NCI-H69 (cell line): ENCODE measurements around the gene PNMA5.
"Not testable (repeated sequence)": the region's sequence is repeated elsewhere in the genome, so short reads cannot be mapped to it uniquely, and the experiment has no call there.

Experiments
- DNase-seq: peaks from one replicate; lab custom pipeline; 2025; lab: John Stamatoyannopoulos, UW

PNMA5 gene

DNA sequence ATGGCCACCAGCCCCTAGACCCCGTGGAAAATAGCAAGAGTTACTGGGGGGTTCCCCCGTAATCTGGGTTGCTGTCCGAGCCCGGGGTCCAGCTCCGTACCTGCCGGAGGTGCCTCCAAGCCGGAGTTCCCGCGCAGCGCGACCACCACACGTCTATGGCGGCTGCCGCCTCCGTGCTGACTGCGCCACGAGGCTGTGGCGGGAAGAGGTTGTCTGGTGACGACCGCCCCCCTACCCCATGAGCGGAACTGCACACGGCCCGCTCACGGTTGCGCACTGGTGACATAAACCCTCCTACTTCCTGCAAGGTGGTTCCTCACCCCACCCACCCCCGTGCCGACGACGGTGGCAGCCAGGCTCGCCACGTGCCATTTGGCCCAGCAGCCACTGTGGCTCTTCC lies at the start of gene PNMA5:
Gene PNMA5, minus strand, starts transcription at position 184 of the 400 bp plus-strand sequence. CDS start 2,518 bp downstream, outside the sequence.
- DNase-seq, result no peak

GRCh38 chrX:153032397-153033118 lies 38.6 kb upstream of the PNMA5 start:
- peak; percentile 48 for DNase-seq

- no peak for DNase-seq
Observed at GRCh38 chrX:153030801-153031200, 36.9 kb upstream of the PNMA5 start.

DNA sequence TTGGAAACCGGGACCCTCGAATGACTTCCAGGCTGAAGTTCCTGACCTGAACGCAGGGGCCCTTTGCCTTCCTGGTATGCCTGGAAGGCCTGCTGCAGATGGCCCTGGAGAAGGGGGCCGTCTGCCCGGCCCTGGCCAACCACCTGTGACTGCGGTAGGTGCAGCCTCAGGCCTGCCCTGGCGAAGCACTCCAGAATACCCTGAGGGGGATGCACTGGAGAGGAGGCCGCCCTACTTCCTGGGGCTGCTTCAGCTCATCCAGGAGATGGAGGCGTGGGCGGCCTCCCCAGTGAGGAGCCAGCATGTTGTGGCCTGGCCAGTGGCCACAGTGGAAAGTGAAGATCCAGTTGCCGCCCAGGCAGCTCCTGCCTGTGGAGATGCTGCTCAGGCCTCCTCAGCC lies 36.0 kb upstream of the PNMA5 start:
- no peak for DNase-seq

DNA sequence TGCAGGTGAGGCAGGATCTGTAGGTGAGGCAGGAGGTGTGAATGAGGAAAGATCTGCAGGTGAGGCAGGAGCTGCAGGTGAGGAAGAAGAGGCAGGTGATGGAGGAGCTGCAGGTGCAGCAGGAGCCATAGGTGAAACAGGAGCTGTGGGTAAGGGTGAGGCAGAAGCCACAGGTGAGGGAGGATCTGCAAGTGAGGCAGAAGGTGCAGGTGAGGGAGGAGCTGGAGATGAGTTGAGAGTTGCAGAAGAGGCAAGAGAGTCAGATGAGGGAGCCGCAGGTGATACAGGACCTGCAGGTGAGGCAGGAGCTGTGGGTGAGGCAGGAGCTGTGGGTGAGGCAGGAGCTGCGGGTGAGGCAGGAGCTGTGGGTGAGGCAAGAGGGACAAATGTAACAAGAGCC lies 35.2 kb upstream of the PNMA5 start:
- no peak for DNase-seq

DNA sequence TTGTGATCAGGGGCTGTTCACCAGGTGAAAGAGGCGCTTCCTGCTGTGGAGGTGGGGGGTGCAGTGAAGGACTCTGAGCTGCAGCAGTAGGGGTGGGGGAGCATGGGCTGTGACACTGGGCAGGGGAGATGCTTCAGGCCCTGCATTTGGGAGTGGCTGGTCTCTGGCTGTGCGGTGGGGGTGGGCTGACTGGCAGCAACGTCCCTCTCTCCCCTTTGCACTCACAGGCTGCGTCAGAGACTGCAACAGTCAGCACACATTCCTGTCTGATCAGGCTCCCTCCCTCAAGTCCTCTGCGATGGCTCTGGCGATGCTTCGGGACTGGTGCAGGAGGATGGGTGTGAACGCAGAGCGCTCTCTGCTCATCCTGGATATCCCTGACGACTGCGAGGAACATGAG lies 34.6 kb upstream of the PNMA5 start:
- not testable (repeated sequence) for DNase-seq

GRCh38 chrX:153026501-153026900 lies 32.6 kb upstream of the PNMA5 start:
- DNase-seq, result not testable (repeated sequence)

- no peak for DNase-seq
Observed at GRCh38 chrX:153019166-153019565, 25.2 kb upstream of the PNMA5 start.

DNA sequence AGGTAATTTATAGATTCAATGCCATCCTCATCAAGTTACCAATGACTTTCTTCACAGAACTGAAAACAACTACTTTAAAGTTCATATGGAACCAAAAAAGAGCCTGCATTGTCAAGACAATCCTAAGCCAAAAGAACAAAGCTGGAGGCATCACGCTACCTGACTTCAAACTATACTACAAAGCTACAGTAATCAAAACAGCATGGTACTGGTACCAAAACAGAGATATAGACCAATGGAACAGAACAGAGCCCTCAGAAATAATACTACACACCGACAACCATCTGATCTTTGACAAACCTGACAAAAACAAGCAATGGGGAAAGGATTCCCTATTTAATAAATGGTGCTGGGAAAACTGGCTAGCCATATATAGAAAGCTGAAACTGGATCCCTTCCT lies 23.3 kb upstream of the PNMA5 start:
- not testable (repeated sequence) for DNase-seq

GRCh38 chrX:153004780-153005179 lies 10.9 kb upstream of the PNMA5 start:
- DNase-seq, result no peak

DNA sequence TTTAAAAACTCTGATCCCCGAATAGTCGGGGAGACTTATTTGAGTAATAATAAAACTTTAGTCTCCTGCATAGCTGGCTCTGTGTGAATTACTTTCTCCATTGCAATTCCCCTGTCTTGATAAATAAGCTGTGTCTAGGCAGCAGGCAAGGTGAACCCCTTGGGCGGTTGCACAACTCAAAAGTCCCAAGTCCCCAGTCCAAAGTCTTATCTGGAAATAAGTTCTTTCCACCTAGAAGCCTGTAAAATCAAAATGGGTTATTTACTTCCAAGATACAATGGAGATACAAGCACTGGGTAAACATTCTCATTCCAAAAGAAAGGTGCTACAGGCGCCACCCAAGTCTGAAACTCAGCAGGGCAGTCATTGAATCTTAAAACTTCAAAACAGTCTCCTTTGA lies 10.1 kb upstream of the PNMA5 start:
- no peak for DNase-seq

DNA sequence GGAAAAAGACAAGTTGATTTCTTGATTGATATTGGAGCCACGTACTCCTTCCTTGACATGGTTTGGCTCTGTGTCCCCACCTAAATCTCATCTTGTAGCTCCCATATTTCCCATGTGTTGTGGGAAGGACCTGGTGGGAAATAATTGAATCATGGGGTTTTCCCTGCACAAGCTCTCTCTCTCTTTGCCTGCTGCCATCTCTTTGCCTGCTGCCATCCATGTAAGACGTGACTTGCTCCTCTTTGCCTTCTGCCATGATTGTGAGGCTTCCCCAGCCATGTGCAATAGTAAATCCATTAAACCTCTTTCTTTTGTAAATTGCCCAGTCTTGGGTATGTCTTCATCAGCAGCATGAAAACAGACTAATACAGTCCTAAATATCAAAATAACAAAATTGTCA lies 8.3 kb upstream of the PNMA5 start:
- not testable (repeated sequence) for DNase-seq

DNA sequence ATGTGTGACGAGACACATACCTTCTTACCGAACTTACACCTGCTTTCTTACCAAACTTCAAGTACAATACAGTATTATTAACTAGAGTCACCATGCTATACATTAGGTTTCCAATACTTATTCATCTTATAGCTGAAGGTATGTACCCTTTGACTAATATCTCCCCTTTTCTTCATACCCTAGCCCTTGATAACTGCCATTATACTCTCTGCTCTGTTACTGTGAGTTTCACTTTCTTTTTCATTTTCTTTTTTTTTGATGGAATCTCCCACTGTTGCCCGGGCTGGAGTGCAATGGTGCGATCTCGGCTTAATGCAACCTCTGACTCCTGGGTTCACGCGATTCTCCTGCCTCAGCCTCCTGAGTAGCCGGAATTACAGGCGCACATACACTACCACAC lies 3.4 kb upstream of the PNMA5 start:
- no peak for DNase-seq

DNA sequence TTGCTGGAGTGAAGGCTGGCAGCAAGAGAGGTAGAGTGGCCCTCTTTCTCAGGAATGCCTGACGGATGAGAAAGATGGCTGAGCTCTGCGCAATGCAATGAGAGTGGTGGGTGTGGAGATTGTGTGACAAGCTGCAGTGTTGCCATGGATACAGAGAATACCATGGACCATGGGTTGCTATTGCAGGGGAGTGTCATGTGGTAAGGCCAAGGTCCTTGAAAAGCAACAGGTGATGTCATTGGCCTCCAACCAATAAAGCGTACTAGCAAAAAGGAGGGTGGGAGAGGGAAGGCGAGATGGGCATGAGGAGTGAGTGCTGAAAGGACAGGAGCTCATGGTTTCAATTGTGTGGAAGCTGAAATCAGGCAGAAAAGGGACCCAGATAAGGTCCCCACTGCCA lies 1.8 kb downstream of the PNMA5 start:
- DNase-seq, result no peak

DNA sequence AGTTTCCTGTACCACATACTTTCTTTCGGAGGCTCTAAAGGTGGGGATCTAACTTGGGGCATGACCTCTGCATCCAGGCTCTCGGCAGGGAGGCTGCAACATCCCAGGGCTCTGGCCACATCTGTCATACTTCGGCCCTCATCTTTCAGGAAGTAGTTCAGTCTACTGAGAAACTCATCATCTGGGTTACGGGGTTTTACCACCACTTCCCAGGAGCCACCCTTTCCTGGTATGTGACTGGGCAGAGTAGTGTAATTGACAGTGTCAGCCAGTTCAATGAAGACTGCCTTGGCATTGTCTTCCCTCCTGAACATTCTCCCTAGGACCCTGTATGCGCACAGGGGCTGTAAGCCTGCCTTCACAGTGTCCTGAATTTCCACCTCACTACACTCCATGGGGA lies 2.8 kb downstream of the PNMA5 start:
- DNase-seq, result no peak

DNA sequence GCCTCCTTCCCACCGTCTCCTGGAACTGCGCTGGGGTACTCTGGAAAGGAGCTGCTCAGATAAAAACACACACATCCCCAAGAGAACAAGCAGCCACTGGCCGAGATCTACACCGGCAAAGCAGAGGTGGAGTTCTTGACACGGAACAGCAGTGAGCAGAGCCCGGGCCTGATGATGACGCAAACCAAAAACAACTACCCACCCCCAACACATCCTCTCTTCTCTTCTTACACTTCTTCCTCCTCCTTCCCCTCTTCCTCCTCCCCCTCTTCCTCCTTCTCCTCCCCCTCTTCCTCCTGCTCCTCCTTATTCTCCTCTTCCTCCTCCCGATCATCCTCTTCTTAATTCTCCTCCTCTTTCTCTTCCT lies 4.6 kb downstream of the PNMA5 start:
- DNase-seq, result no peak

DNA sequence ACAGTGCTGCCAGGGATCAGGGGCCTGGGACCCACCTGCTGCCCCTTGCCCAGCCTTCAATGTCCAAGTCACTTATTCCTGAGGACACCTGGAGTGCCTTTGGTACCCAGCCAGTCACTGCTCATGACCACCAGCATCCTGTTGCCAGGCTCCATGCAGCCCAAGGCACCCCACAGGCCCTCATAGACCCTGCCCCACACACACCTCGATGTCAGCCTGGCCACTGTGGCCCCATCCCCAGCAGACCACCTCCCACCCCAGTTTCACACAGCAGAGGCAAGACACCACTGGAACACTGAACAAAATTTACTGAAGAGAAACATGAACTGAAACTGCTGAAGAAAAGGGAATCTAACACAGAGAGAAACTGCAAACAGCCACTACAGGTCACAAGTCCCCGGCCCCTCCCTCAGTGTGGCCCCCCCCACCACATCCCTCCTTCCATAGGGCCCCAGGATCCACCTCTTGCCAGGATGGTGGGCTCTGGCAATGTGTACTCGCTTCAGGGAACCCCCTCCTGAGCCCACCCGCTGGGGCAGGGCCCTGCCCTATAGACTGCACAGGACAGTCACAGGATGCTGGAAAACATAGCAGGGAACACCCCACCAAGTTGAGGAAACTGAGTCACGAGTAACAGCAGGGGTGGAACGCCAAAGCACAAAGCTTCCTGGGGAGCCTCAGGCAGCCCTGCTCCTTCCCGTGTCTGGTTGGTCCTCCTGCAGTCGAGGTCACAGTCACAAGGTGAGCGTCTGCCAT lies 5.2 kb downstream of the PNMA5 start:
- DNase-seq, result no peak

DNA sequence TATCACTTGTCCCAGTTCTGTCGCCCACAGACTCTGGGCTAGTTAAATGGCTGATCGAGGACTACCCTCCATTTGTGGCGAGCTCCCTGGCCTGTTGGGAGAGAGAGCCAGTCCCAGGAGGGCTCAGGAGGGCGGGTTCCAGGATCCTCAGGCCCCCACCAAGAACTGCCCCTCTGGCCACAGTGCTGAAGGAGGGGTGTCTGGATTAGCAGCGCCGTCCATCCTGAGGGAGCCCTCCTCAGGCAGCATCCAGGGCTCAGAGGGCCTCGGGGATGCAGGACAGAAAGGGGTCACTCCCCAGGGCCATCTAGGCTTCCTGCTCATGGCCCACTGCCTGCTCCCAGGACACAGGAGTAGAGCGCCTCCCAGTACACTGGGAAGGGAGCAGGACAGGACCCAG lies 6.1 kb downstream of the PNMA5 start:
- DNase-seq, result no peak

- not testable (repeated sequence) for DNase-seq
Observed at GRCh38 chrX:152987156-152987555, 6.8 kb downstream of the PNMA5 start.

GRCh38 chrX:152985383-152985782 lies 8.5 kb downstream of the PNMA5 start:
- not testable (repeated sequence) for DNase-seq

GRCh38 chrX:152968193-152968592 lies 25.7 kb downstream of the PNMA5 start:
- DNase-seq, result no peak

DNA sequence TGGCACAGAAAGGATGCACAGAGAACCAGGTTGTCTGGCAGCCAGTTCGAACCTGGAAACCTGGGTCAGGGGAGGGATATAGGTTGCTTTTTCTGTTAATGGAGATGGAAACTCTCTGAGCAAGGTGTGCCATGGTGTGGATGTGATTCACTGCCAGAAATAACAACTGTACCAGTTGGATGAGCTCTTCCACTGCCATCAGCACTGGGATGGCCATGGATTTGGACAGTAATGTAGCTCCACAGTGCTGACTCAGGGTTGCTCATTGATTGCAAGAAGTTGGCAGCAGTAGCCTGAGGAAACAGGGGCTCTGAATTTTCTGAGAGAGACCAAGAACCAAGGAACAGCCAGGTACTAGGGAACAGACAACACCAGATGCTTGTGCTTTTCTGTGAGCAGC lies 33.8 kb downstream of the PNMA5 start:
- DNase-seq, result no peak

GRCh38 chrX:152959626-152960025 lies 34.3 kb downstream of the PNMA5 start:
- no peak for DNase-seq
